DND-41 (cell line): ENCODE results near the gene AKAP6.

Source experiments
- EZH2 ChIP-seq: IDR thresholded peaks from 3 replicates; pipeline ENCODE4 v1.6.1; 2012; ENCODE audit warnings: borderline replicate concordance, low read depth, mild to moderate bottlenecking, moderate library complexity, low read length, inconsistent platforms; ENCODE audit not compliant: severe bottlenecking
- TF ChIP-seq, protein P1 (sequence below): IDR thresholded peaks from 2 replicates; pipeline ENCODE4 v1.5.1; 2012; ENCODE audit warnings: borderline replicate concordance, low read length, moderate library complexity, mild to moderate bottlenecking; ENCODE audit not compliant: poor library complexity, severe bottlenecking; ENCODE audit errors: extremely low read depth

DNA sequence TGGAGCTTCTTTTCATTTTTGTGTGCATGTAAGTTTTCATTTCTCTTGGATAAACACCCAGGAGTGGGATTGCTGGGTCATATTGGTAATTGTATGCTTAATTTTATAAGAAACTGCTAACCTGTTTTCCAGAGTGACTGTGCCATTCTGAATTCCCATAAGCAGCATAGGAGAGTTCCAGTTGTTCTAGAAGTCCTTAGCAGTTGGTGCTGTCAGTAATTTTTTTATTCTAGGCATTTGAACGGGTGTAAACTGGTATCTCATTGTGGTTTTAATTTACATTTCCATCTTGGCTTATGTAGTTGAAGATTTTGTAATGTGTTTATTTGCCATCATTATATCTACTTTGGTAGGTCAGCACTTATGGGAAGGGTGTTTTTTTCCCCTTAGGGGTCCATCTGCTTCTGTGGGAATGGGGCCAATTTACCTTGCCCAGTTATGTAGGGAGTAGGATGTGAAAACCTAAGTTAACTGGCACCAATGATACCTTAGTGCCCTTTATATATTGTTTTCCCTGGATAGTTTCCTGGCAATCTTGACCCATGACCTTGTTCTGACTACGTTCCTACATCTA, 202.9 kb downstream of the AKAP6 start:
- TF ChIP-seq, protein P1, sequence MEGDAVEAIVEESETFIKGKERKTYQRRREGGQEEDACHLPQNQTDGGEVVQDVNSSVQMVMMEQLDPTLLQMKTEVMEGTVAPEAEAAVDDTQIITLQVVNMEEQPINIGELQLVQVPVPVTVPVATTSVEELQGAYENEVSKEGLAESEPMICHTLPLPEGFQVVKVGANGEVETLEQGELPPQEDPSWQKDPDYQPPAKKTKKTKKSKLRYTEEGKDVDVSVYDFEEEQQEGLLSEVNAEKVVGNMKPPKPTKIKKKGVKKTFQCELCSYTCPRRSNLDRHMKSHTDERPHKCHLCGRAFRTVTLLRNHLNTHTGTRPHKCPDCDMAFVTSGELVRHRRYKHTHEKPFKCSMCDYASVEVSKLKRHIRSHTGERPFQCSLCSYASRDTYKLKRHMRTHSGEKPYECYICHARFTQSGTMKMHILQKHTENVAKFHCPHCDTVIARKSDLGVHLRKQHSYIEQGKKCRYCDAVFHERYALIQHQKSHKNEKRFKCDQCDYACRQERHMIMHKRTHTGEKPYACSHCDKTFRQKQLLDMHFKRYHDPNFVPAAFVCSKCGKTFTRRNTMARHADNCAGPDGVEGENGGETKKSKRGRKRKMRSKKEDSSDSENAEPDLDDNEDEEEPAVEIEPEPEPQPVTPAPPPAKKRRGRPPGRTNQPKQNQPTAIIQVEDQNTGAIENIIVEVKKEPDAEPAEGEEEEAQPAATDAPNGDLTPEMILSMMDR = no peak
- no peak for TF ChIP-seq EZH2
